ENCODE data around the gene METTL2B. TPM values are rescaled to one million over a fixed set of nuclear protein-coding genes. Genes with fewer than 3 reads are reported as not detected.

Gene METTL2B
- total RNA-seq, 1 experiment from 2014 or later, result 44.3 TPM

DNA sequence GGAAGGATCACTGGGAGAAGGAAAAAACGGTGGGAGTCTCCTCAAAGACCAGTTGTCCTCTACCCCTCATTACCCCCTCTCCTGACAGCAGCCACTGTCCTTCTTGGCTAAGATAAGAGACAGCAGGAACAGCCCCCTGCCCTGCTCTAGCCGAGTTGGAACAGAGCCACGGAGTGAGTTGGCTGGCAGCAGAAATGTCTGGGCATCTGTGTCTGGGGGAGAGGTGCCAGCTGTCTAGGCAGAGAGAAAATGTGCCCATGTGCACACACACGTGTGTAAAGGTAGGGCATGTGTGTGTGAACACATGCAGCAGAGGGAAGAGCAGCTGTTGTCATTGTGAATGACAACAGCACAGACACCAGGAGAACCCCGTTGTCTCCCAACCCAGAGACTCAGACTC, 30.2 kb upstream of the METTL2B start:
- H4K20me1 ChIP-seq (ENCODE audit: control insufficient read depth, insufficient read depth, insufficient read length), result no peaks in the 10 kb centered on the region
- no peak overlapping the region for H2BK12ac ChIP-seq (ENCODE audit: insufficient read length, low read depth, low read length)

More for the DNA sequence above, 30.2 kb upstream of the METTL2B start:
- H2AFZ ChIP-seq (ENCODE audit: low read length), result no peak overlapping the region
- H3K27me3 ChIP-seq (ENCODE audit: insufficient read depth, low read length), result no peaks in the 10 kb centered on the region
- H3T11ph ChIP-seq (ENCODE audit: low read length), result no peak overlapping the region
- H3K14ac ChIP-seq (ENCODE audit: insufficient read depth, low read length), result no peak overlapping the region; the same call in 1 of the 2 replicates
- no peak overlapping the region for H3K4me2 ChIP-seq (ENCODE audit: insufficient read depth, insufficient read length, low read length)
- H3K4ac ChIP-seq (ENCODE audit: low read depth, low read length), result no peak overlapping the region
- no peak overlapping the region for H3K27ac Mint-ChIP-seq
- H3K36me3 Mint-ChIP-seq (ENCODE audit: insufficient read depth in 1 of 3, low read depth in 3 of 3), result no peaks in the 10 kb centered on the region
- no peak overlapping the region for H2BK20ac ChIP-seq (ENCODE audit: low read depth, low read length, poor library complexity, severe bottlenecking)
- TF ChIP-seq, protein P1, sequence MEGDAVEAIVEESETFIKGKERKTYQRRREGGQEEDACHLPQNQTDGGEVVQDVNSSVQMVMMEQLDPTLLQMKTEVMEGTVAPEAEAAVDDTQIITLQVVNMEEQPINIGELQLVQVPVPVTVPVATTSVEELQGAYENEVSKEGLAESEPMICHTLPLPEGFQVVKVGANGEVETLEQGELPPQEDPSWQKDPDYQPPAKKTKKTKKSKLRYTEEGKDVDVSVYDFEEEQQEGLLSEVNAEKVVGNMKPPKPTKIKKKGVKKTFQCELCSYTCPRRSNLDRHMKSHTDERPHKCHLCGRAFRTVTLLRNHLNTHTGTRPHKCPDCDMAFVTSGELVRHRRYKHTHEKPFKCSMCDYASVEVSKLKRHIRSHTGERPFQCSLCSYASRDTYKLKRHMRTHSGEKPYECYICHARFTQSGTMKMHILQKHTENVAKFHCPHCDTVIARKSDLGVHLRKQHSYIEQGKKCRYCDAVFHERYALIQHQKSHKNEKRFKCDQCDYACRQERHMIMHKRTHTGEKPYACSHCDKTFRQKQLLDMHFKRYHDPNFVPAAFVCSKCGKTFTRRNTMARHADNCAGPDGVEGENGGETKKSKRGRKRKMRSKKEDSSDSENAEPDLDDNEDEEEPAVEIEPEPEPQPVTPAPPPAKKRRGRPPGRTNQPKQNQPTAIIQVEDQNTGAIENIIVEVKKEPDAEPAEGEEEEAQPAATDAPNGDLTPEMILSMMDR (conservative IDR thresholded peaks at IDR 0.05), result no peak
- H3K9ac ChIP-seq (ENCODE audit: extremely low read depth, insufficient read length, low read length), result no peak overlapping the region
- no peak overlapping the region for H2BK5ac ChIP-seq (ENCODE audit: insufficient read length, low read length)
- H3K23ac ChIP-seq (ENCODE audit: insufficient read length, low read depth, low read length), result no peak overlapping the region
- no peak overlapping the region for H2BK15ac ChIP-seq (ENCODE audit: low read depth, low read length)
- no peak overlapping the region for H3K56ac ChIP-seq (ENCODE audit: insufficient read length, low read depth, low read length)
- H3K27me3 Mint-ChIP-seq (ENCODE audit: low read depth), result peaks cover 11% of the 10 kb centered on the region
- H3K9me3 Mint-ChIP-seq, result no peaks in the 10 kb centered on the region
- H4K8ac ChIP-seq (replicated peaks; ENCODE audit: insufficient read length, low read depth, low read length), result no peak overlapping the region
- H3K4me1 Mint-ChIP-seq, result peaks cover 0 to 5% of the 10 kb centered on the region in 2 experiments; a peak in 2 of 4 replicates
- no peaks in the 10 kb centered on the region for H3K79me1 ChIP-seq (ENCODE audit: insufficient read depth, low read depth, low read length, poor library complexity, severe bottlenecking)
- no peaks in the 10 kb centered on the region for H3K9me3 ChIP-seq (ENCODE audit: control insufficient read depth, low read depth, low read length)
- WGBS (ENCODE audit: extremely low coverage, insufficient read length, low lambda C conversion rate), result no CpG with 5 or more reads among the region's 5 CpGs
- no peaks in the 10 kb centered on the region for H3K4me1 ChIP-seq (ENCODE audit: insufficient read depth, low read length)
- H3K79me2 ChIP-seq (ENCODE audit: insufficient read depth, low read length), result no peaks in the 10 kb centered on the region
- no peak overlapping the region for H2AK5ac ChIP-seq (ENCODE audit: insufficient read length, low read length)
- no peak for DNase-seq
- H3K18ac ChIP-seq (ENCODE audit: insufficient read length, low read depth, low read length), result no peak overlapping the region
- no peak overlapping the region for H2BK120ac ChIP-seq (ENCODE audit: low read depth, low read length, poor library complexity, severe bottlenecking)
- H3K4me3 Mint-ChIP-seq, result no peak overlapping the region
- H4K5ac ChIP-seq (ENCODE audit: insufficient read length, low read depth, low read length), result no peak overlapping the region
- H4K91ac ChIP-seq (ENCODE audit: insufficient read length, low read depth, low read length), result no peak overlapping the region
- no peak overlapping the region for H3K27ac ChIP-seq (ENCODE audit: insufficient read length, low read depth, low read length)
- H3K23me2 ChIP-seq (ENCODE audit: insufficient read length, low read depth, low read length, poor library complexity, severe bottlenecking), result no peaks in the 10 kb centered on the region

All from H9 (cell line).